Smooth muscle cell (in vitro differentiated cells): ENCODE measurements around the gene ZNF491. TPM values are rescaled to one million over a fixed set of nuclear protein-coding genes. Genes with fewer than 3 reads are reported as not detected.
A peak's percentile ranks its signal among the peaks of the same experiment; 100 is the strongest.

Experiments
- DNase-seq: peaks from one replicate; lab custom pipeline; 2025; ENCODE audit not compliant: unreplicated experiment; lab: John Stamatoyannopoulos, UW
- H2AFZ ChIP-seq: fragments of 200-600 bp; sonication (generic); 2 replicates; pipeline ENCODE4 v1.6.0; 2016; ENCODE audit warnings: antibody characterized with exemption, low read depth, mild to moderate bottlenecking
- H3F3A ChIP-seq: fragments of 200-600 bp; sonication (generic); 2 replicates; pipeline ENCODE4 v1.6.0; 2017; ENCODE audit warnings: antibody characterized with exemption, low read depth
- H3K27ac ChIP-seq: fragments of 200-600 bp; sonication (generic); 2 replicates; pipeline ENCODE4 v1.5.1; 2016; ENCODE audit warnings: low read depth, mild to moderate bottlenecking
- H3K27me3 ChIP-seq: fragments of 200-600 bp; sonication (generic); 2 replicates; pipeline ENCODE4 v1.6.1; 2016; ENCODE audit warnings: low read depth, mild to moderate bottlenecking
- H3K36me3 ChIP-seq: fragments of 200-600 bp; sonication (generic); 2 replicates; pipeline ENCODE4 v1.5.1; 2016; ENCODE audit warnings: low read depth
- H3K4me1 ChIP-seq: fragments of 200-600 bp; sonication (generic); 2 replicates; pipeline ENCODE4 v1.5.1; 2016; ENCODE audit warnings: low read depth
- H3K4me2 ChIP-seq: fragments of 200-600 bp; sonication (generic); 2 replicates; pipeline ENCODE4 v1.6.0; 2016; ENCODE audit warnings: mild to moderate bottlenecking
- H3K4me3 ChIP-seq: fragments of 200-600 bp; sonication (generic); 2 replicates; pipeline ENCODE4 v1.5.1; 2016; ENCODE audit warnings: mild to moderate bottlenecking
- H3K79me2 ChIP-seq: fragments of 200-600 bp; sonication (generic); 2 replicates; pipeline ENCODE4 v1.6.0; 2016; ENCODE audit warnings: low read depth, mild to moderate bottlenecking
- H3K9ac ChIP-seq: fragments of 200-600 bp; sonication (generic); 2 replicates; pipeline ENCODE4 v1.6.0; 2016; ENCODE audit warnings: low read depth
- H3K9me3 ChIP-seq: fragments of 200-600 bp; sonication (generic); replicated peaks from 2 replicates; pipeline ENCODE4 v1.5.1; 2016; ENCODE audit warnings: low read depth
- H4K20me1 ChIP-seq: fragments of 200-600 bp; sonication (generic); 2 replicates; pipeline ENCODE4 v1.6.0; 2016; ENCODE audit warnings: low read depth
- CTCF ChIP-seq: fragments of 200-600 bp; sonication (generic); IDR thresholded peaks from 2 replicates; pipeline ENCODE4 v1.5.1; 2017; ENCODE audit warnings: borderline replicate concordance, mild to moderate bottlenecking, antibody characterized with exemption; ENCODE audit not compliant: insufficient read depth, poor library complexity, severe bottlenecking
- WGBS: methylation state at CpG from one replicate; pipeline ENCODE4 v1.1.7; 2016; ENCODE audit warnings: low lambda C conversion rate; 5-methylcytosine and 5-hydroxymethylcytosine counted together
- polyA plus RNA-seq: library from polyadenylated mRNA; unstranded; fragments of >200 nt; fragmentation: Nextera tagmentation; extraction: Ambion mirVana; gene quantifications from 2 replicates; pipeline ENCODE4 v1.2.1, GENCODE V29; 2016
- total RNA-seq: library from RNA; depleted of rRNA; stranded (reverse); fragments of >200 nt; gene quantifications from 2 replicates; pipeline ENCODE4 v1.2.3, GENCODE V29; 2014

Gene ZNF491
- total RNA-seq, result 3.6 and 6.1 TPM in 2 replicates
- 1.1 and 1.4 TPM in 2 replicates for polyA plus RNA-seq

- Histone ChIP-seq H4K20me1 (no peaks in the 10 kb centered on the region), H3K27me3 (no peaks in the 10 kb centered on the region), H3K4me1 (peaks cover 3% of the 10 kb centered on the region), H3K79me2 (no peaks in the 10 kb centered on the region), H2AFZ (peak within 1 kb of the TSS; percentile 97), H3K9ac (peak within 1 kb of the TSS; percentile 70), H3F3A (no peaks in the 10 kb centered on the region), H3K27ac (peak within 1 kb of the TSS; percentile 40), H3K9me3 (peaks cover 4% of the 10 kb centered on the region), H3K4me3 (peak within 1 kb of the TSS; percentile 75), H3K4me2 (peak within 1 kb of the TSS; percentile 95), H3K36me3 (peaks cover 5% of the 10 kb centered on the region)
- peak; percentile 50 for DNase-seq
- WGBS, result 2% methylated on average over 56 of the region's 56 CpGs
- peak; percentile 26 for TF ChIP-seq CTCF
Measured at GRCh38 chr19:11798391-11799330, at the start of gene ZNF491. Gene ZNF491 (plus strand): TSS chr19:11798523. CDS start chr19:11805954, 7,431 bp downstream.

- 56% methylated on average over 2 of the region's 2 CpGs for WGBS
- H3K9ac ChIP-seq, result no peak overlapping the region
- H3K27ac ChIP-seq, result no peak overlapping the region
- H3K4me2 ChIP-seq, result no peak overlapping the region
- TF ChIP-seq CTCF, result no peak
- H3K9me3 ChIP-seq, result peaks cover 25% of the 10 kb centered on the region
- H3K27me3 ChIP-seq, result no peaks in the 10 kb centered on the region
- no peaks in the 10 kb centered on the region for H3K36me3 ChIP-seq
- no peak overlapping the region for H3K4me3 ChIP-seq
- H4K20me1 ChIP-seq, result no peaks in the 10 kb centered on the region
- no peak for DNase-seq
- no peaks in the 10 kb centered on the region for H3K79me2 ChIP-seq
- H2AFZ ChIP-seq, result no peak overlapping the region
- H3K4me1 ChIP-seq, result no peaks in the 10 kb centered on the region
- H3F3A ChIP-seq, result no peaks in the 10 kb centered on the region
Measured at GRCh38 chr19:11749751-11750150, 48.6 kb upstream of the ZNF491 start.

GRCh38 chr19:11752244-11752736, 46.0 kb upstream of the ZNF491 start:
- 66% methylated on average over 2 of the region's 2 CpGs for WGBS
- Histone ChIP-seq H3K9ac (no peak overlapping the region), H3K27me3 (no peaks in the 10 kb centered on the region), H3K9me3 (peaks cover 19% of the 10 kb centered on the region), H3K36me3 (no peaks in the 10 kb centered on the region), H3K4me1 (no peaks in the 10 kb centered on the region), H3F3A (no peaks in the 10 kb centered on the region), H3K4me2 (no peak overlapping the region), H2AFZ (no peak overlapping the region), H3K4me3 (no peak overlapping the region), H3K79me2 (no peaks in the 10 kb centered on the region), H3K27ac (no peak overlapping the region), H4K20me1 (no peaks in the 10 kb centered on the region)
- no peak for TF ChIP-seq CTCF
- no peak for DNase-seq

- no peaks in the 10 kb centered on the region for H3K27me3 ChIP-seq
- no peak for DNase-seq
- no peak overlapping the region for H3K9ac ChIP-seq
- no peak overlapping the region for H2AFZ ChIP-seq
- WGBS, result 85% methylated on average over 4 of the region's 4 CpGs
- no peaks in the 10 kb centered on the region for H3K4me1 ChIP-seq
- no peak overlapping the region for H3K4me3 ChIP-seq
- no peaks in the 10 kb centered on the region for H3K79me2 ChIP-seq
- no peaks in the 10 kb centered on the region for H4K20me1 ChIP-seq
- H3K9me3 ChIP-seq, result peaks cover 11% of the 10 kb centered on the region
- no peak overlapping the region for H3K27ac ChIP-seq
- H3F3A ChIP-seq, result no peaks in the 10 kb centered on the region
- no peaks in the 10 kb centered on the region for H3K36me3 ChIP-seq
- no peak overlapping the region for H3K4me2 ChIP-seq
- no peak for TF ChIP-seq CTCF
Measured at GRCh38 chr19:11754663-11755062, 43.7 kb upstream of the ZNF491 start.
